ENCODE data around the gene WDTC1.
"Not testable (repeated sequence)": the region's sequence is repeated elsewhere in the genome, so short reads cannot be mapped to it uniquely, and the experiment has no call there.

Gene WDTC1, protein sequence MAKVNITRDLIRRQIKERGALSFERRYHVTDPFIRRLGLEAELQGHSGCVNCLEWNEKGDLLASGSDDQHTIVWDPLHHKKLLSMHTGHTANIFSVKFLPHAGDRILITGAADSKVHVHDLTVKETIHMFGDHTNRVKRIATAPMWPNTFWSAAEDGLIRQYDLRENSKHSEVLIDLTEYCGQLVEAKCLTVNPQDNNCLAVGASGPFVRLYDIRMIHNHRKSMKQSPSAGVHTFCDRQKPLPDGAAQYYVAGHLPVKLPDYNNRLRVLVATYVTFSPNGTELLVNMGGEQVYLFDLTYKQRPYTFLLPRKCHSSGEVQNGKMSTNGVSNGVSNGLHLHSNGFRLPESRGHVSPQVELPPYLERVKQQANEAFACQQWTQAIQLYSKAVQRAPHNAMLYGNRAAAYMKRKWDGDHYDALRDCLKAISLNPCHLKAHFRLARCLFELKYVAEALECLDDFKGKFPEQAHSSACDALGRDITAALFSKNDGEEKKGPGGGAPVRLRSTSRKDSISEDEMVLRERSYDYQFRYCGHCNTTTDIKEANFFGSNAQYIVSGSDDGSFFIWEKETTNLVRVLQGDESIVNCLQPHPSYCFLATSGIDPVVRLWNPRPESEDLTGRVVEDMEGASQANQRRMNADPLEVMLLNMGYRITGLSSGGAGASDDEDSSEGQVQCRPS

DNA sequence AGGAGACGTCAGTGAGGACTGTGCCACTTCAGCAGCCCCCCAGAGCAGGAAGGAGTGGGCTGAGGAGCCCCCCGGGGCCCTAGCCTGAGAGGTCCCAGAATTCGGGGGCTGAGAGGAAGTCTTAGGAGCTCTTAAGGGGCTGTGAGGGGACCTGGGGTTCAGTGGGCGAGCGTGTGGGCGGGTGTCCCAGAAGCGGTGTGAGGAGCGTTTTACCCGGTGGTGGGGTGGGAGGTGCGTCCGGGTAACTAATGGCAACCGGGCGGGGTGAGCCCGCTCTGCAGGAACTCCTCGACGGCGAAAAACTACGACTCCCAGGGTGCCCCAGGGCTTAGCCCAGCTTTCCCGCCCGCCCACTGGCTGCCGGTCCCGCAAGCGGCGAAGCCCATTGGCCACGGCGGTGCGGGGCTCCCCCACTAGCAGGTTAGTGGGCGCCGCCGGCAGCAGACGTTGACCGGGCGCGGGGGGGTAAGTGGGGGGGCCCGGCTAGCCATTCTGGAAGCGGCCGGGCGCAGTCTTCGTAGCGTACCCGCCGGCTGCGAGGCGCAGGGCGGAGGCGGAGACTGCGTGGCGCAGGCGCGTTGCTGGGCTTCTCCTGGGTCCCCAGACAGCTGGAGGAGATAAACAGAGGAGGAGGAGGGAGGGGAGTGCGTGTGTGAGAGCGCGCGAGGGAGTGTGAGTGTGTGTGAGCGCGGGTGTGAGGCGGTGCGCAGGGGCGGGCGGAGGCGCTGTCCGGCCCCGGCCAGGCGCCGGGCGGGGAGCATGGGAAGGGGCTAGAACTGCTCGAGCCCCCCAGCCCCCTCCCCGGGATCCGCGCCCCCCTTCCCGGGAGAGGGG, at the start of gene WDTC1:
TSS of gene WDTC1 (plus strand) at position 584 of the 834 bp plus-strand sequence. CDS start 26,423 bp downstream, outside the sequence.
- peak; percentile 99 for DNase-seq (ENCODE audit: low read depth, low spot score)

DNA sequence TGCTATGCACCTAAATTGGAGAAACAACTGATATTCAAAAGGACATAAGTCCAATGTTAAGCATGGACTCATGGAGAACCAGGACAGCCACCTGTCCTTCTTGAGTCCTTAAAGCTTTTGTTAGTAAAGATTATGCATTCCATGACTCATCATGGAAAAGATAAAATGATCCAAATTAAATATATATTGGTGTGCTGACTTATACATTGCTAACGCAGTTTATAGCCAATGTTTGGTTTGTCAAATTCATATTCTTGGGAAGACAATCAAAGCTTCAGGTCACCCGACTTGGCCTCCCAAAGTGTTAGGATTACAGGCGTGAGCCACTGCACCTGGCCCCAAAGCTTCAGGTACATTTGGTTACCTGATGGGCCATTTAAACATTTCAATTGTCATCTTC, 49.8 kb upstream of the WDTC1 start:
- DNase-seq (ENCODE audit: low read depth, low spot score), result not testable (repeated sequence)

DNA sequence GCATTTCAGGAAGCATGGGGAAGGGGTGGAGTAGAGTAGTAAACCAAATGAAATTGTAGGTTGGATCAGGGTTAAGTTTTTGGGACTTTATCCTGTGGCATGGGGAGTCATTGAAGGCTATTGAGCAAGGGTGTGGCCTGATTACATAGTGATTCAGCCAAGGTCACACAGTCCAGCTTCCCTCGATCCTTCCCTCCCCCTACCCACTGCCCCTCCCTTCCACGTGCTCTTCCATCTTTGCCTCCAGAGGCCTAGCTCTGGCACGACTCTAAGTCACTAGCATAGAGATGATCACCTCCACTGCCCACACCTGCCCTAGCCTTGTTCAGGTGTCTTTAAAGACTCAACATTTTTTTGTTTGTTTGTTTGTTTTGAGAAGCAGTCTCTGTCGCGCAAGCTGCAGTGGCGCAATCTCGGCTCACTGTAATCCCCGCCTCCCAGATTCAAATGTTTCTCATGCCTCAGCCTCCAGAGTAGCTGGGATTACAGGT, 42.3 kb upstream of the WDTC1 start:
- DNase-seq (ENCODE audit: low read depth, low spot score), result no peak

DNA sequence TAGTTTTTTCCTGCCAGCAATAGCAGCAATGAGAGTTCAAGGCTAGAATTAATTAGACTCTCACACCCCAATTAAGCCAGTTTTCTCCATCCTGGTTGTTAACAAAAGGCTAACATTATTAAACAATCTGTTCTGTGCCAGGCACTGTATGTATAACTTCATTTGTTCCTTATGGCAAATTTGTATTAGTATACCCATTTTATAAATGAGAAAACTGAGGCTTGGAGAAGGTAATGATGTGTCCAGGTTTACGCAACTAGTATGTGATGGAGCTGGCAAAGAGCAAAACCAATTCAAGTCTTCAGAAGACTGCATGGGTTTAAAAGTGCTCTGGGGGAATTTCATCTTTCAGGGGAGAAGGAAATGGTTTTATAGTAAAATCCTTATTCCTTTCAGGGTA, 41.2 kb upstream of the WDTC1 start:
- DNase-seq (ENCODE audit: low read depth, low spot score), result no peak

DNA sequence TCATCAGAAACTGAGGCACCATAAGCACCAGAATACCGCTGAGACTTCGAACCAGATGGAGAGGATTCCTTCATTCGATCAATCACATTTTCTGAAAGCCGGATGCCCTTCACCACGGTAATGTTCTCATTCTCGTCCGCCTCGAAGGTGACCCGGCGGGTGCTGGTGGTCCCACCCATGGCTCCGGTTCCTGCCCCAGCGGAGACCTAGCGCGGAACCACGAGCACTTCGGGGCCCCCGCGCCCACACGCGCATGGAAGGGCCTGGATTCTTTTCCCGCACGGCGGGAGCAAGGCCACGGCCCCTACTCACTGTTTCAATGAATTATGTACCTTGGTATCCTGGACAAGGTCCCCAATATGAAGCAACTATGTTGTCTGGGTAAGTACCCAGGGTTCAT, 33.1 kb upstream of the WDTC1 start:
- no peak for DNase-seq (ENCODE audit: low read depth, low spot score)

DNA sequence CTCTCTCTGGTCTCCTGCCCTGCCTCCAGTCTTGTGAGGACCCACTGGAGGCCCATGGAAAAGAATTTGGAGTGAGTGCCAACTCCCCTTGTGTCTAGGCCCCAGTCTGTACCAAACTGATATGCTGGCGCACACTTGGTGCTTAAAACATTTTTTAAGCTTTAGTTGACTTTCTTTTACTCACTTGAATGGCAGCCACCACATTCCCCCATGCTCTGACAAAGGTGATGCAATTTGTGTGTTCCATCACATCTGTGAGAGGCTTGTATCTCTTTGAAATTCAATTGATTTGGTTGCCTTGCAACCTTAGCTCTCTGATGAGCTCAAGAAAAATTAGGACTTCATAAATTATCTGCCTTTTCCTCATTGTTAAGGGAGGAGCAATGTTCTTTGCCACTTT, 30.5 kb upstream of the WDTC1 start:
- no peak for DNase-seq (ENCODE audit: low read depth, low spot score)

DNA sequence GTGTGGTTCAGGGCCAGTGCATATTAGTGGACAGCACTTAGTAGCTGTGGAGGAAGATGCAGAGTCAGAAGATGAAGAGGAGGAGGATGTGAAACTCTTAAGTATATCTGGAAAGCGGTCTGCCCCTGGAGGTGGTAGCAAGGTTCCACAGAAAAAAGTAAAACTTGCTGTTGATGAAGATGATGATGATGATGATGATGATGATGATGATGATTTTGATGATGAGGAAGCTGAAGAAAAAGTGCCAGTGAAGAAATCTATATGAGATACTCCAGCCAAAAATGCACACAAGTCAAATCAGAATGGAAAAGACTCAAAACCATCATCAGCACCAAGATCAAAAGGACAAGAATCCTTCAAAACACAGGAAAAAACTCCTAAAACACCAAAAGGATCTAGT, 27.2 kb upstream of the WDTC1 start:
- DNase-seq (ENCODE audit: low read depth, low spot score), result not testable (repeated sequence)

DNA sequence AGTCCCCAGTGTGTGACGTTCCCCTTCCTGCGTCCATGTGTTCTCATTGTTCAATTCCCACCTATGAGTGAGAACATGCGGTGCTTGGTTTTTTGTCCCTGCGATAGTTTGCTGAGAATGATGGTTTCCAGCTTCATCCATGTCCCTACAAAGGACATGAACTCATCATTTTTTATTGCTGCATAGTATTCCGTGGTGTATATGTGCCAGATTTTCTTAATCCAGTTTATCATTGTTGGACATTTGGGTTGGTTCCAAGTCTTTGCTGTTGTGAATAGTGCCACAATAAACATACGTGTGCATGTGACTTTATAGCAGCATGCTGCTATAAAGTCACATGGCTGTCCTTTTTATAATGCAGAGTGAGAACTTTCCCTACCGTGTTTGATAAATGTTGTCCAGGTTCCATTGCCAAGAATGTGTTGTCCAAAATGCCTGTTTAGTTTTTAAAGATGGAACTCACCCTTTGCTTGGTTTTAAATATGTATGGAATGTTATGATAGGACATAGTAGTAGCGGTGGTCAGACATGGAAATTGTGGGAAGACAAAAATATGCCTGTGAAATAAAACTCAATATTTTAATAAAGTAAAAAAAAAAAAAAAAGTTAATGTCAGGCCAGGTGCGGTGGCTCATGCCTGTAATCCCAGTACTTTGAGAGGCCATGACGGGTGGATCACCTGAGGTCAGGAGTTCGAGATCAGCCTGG, 26.1 kb upstream of the WDTC1 start:
- DNase-seq (ENCODE audit: low read depth, low spot score), result not testable (repeated sequence)

DNA sequence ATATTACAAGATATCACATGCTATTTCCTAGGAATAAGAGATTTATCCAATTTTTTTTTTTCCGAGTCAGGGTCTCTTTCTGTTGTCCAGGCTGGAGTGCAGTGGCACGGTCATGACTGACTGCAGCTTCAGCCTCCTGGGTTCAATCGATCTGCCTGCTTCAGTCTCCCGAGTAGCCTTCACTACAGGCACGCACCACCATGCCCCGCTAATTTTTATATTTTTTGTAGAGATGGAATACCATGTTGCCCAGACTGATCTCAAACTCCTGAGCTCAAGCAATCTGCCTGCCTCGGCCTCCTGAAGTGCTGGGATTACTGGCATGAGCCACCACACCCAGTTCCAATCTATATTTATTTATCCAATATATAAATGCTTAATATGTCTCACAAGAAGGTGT, 18.0 kb upstream of the WDTC1 start:
- no peak for DNase-seq (ENCODE audit: low read depth, low spot score)

DNA sequence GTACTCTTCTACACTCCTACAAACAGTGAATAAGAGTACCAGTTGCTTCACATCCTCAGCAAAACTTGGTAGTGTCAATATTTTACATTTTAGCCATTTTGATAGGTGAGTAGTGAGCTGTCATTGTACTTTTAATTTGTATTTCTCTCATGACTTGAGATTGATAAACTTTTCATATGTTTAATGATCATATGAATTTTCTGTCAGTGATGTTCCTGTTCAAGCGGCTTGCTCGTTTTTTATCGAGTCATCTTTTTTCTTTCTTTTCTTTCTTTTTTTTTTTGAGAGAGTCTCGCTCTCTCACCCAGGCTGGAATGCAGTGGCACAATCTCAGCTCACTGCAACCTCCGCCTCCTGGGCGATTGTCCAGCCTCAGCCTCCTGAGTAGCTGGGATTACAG, 17.0 kb upstream of the WDTC1 start:
- DNase-seq (ENCODE audit: low read depth, low spot score), result no peak

DNA sequence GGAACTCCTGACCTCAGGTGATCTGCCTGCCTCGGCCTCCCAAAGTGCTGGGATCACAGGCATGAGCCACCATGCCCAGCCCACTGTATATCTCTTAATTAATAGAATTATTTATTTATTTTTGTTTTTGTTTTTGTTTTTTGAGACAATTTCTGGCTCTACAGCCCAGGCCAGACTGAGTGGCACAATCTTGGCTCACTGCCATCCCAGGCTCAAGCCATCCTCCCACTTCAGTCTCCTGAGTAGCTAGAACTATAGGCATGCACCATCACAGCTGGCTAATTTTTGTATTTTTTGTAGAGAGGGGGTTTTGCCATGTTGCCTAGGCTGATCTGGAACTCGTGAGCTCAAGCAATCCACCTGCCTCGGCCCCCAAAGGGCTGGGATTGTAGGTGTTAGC, 15.7 kb upstream of the WDTC1 start:
- DNase-seq (ENCODE audit: low read depth, low spot score), result peak; percentile 15

DNA sequence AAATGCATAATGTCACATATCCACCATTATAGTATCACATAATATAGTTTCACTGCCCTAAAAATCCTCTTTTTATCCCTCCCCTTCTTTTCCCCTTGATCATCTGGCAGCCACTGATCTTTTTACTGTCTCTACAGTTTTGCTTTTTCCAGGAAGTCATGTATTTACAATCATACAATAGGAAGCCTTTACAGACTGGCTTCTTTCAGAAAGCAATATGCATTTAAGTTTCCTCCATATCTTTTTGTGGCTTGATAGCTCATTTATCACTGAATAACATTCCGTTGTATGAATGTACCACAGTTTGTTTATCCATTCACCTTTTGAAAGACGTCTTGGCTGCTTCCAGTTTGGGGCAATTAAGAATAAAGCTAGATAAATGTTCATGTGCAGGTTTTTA, 14.3 kb upstream of the WDTC1 start:
- no peak for DNase-seq (ENCODE audit: low read depth, low spot score)

DNA sequence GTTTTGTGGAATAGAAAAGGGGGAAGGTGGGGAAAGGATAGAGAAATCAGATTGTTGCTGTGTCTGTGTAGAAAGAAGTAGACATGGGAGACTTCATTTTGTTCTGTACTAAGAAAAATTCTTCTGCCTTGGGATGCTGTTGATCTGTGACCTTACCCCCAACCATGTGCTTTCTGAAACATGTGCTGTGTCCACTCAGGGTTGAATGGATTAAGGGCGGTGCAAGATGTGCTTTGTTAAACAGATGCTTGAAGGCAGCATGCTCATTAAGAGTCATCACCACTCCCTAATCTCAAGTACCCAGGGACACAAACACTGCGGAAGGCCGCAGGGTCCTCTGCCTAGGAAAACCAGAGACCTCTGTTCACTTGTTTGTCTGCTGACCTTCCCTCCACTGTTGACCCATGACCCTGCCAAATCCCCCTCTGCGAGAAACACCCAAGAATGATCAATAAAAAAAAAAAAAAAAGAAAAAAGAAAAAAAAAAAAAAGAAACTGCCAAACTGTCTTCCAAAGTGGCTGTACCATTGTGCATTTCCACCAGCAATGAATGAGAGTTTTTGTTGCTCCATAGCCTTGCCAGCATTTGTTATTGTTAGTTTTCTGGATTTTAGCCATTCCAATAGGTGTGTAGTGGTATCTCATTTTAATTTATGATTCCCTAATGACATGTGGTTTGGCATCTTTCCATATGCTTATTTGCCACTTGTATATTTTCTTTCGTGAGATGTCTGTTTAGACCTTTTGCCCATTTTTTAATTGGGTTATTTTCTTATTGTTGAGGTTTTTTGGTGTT, 13.5 kb upstream of the WDTC1 start:
- not testable (repeated sequence) for DNase-seq (ENCODE audit: low read depth, low spot score)

DNA sequence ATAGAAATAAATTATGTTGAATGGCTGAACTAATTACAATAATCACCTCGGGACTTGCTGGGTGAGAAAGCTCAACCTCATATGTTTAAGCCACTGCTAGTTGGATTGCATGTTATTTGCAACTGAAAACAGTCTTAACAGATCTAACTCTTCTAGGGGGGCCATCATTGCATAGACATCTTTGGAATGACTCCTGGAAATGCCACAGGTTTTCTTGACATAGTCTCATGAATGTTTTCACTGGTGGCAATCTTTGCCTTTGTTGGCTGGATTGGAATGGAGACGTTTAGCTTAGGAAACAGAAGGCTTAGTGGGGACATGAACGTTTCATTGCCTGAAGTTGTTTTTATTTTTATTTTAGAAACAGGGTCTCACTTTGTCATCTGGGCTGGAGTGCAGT, 8.8 kb upstream of the WDTC1 start:
- no peak for DNase-seq (ENCODE audit: low read depth, low spot score)

DNA sequence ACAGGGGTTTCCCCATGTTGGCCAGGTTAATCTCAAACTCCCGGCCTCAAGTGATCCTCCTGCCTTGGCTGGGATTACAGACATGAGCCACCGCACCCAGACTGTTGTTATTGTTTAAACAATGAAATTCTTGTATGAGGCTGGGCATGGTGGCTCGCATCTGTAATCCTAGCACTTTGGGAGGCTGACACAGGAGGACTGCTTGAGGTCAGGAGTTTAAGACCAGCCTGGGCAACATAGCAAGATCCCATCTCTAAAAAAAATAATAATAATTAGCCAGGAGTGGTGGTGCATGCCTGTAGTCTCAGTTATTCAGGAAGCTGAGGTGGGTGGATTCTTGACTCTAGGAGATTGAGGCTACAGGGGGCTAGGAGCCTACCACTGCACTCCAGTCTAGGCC, 6.7 kb upstream of the WDTC1 start:
- no peak for DNase-seq (ENCODE audit: low read depth, low spot score)

DNA sequence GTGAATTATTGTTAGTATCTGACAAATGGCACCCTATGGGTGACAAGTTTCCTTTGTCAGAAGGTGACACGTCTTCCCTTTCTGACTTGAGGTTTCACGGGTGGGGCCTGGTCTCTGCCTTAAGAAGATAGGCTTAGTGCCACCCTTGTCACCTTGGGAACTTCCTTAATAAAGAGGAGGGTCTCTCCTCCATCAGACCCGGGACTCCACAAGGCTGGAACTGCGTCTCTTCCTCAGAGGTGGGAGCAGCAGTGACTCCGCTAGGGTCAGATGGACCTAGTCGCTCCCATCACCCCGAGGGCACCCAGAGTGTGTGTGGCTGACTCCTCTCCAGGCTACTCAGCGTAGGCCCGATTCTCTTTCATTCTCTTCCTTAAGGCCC, 774 bp upstream of the WDTC1 start:
- DNase-seq (ENCODE audit: low read depth, low spot score), result peak; percentile 2

DNA sequence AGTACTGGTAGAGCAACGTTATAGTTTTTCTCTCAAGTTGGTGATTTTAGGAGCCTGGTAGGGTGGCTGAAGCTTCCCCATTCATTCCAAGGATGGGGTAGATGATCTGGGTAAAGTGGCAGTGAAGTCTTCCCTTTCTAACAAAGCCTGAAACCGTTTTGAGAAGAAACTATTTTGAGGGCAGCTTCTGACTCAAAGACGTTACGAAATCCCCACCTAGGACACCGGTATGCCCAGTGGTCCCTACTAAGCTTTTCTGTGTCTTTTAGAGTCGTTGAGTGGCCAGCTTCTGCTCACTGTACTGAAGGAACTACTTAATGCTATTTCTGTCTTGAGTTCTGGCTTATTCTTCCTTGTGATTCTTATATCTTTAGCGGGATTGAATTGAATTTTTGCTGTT, 1.4 kb downstream of the WDTC1 start:
- DNase-seq (ENCODE audit: low read depth, low spot score), result peak; percentile 3

DNA sequence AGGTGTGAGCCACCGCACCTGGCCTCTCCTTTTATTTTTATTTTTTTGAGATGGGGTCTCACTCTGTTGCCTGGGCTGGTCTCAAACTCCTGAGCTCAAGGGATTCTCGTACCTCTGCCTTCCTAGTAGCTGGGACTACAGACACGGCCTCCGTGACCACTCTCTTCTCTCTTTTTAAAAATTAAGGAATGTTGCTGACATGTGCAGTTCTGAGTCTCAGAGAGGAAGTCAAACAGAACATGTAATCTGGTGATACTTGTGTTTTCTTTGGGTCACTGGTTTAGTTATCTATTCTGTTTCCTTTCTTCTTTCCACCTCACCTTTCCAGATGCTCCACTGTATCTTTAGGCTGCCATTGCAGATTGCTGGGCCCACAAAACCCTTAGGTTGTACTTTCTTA, 2.7 kb downstream of the WDTC1 start:
- DNase-seq (ENCODE audit: low read depth, low spot score), result no peak

DNA sequence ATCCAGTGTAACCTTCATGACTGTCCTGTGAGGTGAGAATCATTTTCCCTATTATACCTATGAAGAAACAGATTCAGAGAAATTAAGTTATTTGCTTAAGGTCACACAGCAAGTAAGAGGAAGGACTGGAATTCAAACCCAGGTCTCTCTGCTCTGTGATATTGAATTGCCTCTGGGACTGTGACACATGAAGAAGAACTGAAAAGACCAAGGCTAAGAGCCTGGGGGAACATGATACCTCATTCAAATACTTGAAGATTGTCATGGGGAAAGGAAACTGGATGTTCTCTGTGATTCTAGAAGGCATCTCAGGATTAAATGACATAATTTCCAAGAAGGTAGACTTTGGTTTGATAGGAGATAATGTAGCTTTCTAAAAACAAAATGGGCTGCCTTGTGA, 3.6 kb downstream of the WDTC1 start:
- DNase-seq (ENCODE audit: low read depth, low spot score), result no peak

DNA sequence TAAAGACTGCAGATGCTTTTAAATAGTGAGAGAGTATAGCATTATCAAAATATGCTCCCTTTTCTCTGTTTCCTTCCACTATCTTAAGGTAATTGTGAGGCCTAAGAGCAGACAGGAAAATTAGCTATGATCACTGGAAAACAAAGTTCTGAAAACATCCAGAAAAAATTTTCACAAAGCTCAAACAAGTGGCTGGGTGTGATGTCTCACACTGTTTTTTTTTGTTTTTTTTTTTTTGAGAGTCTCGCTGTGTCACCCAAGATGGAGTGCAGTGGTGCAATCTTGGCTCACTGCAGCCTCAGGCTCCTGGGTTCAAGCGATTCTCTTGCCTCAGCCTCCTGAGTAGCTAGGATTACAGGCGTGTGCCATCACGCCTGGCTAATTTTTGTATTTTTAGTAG, 7.2 kb downstream of the WDTC1 start:
- no peak for DNase-seq (ENCODE audit: low read depth, low spot score)

DNA sequence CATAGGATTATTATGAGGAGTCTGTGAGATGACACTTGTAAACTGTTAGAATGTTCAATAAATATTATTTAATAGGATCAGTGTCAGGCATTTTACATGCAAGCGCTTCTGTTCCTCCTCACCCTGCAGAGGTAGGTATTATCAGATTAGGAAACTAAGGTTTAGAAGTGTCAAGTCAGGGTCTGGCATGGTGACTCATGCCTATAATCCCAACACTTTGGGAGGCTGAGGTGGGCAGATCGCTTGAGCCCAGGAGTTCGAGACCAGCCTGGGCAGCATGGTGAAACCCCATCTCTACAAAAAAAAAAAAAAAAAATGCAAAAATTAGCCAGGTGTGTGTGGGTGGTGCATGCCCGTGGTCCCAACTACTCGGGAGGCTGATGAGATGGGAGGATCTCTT, 9.2 kb downstream of the WDTC1 start:
- not testable (repeated sequence) for DNase-seq (ENCODE audit: low read depth, low spot score)
